HepG2 (cell line): ENCODE measurements around the gene HLA-DRB1.

Experiments used
- FOXK2 ChIP-seq: fragments of 450-650 bp; IDR thresholded peaks from 2 replicates; pipeline ENCODE4 v1.6.1; 2016
- HINFP ChIP-seq: sonication (generic); formaldehyde crosslinking; IDR thresholded peaks from 2 replicates; pipeline ENCODE4 v1.4.0; 2020; ENCODE audit warnings: low read depth, mild to moderate bottlenecking, missing genetic modification reagents
- IRF2 ChIP-seq: IDR thresholded peaks from 2 replicates; pipeline ENCODE4 v1.6.1; 2018; ENCODE audit warnings: missing genetic modification reagents, missing compliant biosample characterization
- KDM1A ChIP-seq: IDR thresholded peaks from 2 replicates; pipeline ENCODE4 v1.6.1; 2016; ENCODE audit warnings: missing compliant biosample characterization
- ONECUT2 ChIP-seq: sonication (generic); formaldehyde crosslinking; IDR thresholded peaks from 2 replicates; pipeline ENCODE4 v1.4.0; 2020; ENCODE audit warnings: missing genetic modification reagents

- TF ChIP-seq ONECUT2 (no peak), HINFP (no peak), KDM1A (no peak), FOXK2 (no peak), IRF2 (no peak)
Measured at GRCh38 chr6:32609391-32609730, 19.7 kb upstream of the HLA-DRB1 start.
